ENCODE data around the gene VSTM2L. TPM values are rescaled to one million over a fixed set of nuclear protein-coding genes. Genes with fewer than 3 reads are reported as not detected.

The VSTM2L gene
- total and polyA plus RNA-seq, 2 of the 4 experiments (the other 2 are of a cell fraction): 0.18 to 0.19 TPM

DNA sequence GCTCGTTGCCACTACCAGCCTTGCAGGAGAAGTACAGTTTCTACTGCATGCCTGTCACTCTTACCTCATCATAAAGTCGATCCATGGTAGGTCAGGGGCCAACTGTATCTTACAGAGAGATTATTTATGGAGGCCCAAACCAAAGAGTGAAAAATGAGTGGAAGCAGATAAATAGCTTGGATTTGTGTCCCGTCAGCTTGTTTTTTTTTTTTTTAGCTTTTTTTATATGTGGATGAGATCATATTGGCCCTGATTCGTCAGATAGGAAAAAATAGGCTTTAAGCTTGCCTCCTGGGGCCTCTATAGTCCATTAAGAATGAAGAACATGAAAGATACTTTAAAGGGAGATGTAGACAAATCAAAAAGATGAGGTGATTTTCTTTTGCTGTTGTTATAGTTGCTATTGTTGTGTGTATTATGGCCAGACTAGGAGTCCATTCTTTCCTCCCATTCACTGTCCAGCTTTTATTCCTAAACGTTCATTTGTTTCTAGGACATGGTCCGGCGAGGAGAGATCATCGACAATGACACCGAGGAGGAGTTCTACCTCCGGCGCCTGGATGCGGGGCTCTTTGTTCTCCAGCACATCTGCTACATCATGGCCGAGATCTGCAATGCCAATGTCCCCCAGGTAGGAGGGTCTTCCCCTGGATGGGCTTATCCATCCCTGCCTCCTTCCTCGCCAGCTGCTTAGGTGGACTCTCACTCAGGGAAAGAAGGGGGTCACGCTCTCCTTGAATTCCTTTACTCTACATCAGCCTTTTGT, 43.3 kb upstream of the VSTM2L start:
- Histone ChIP-seq H3K14ac (replicated peaks; ENCODE audit: low read depth, low read length) (no peak overlapping the region), H4K5ac (ENCODE audit: low read depth, low read length) (no peak overlapping the region), H3K56ac (ENCODE audit: extremely low read depth, insufficient read depth, low read length) (no peak overlapping the region), H4K20me1 (ENCODE audit: insufficient read depth, low read length) (peaks cover 3% of the 10 kb centered on the region; the same call in 1 of the 2 replicates), H4K91ac (ENCODE audit: insufficient read depth, low read depth, low read length) (no peak overlapping the region), H3K9ac (ENCODE audit: low read depth, low read length) (no peak overlapping the region), H3K79me1 (ENCODE audit: low read depth in 1 of 2, low read length in 2 of 2) (no peaks in the 10 kb centered on the region), H2AK5ac (ENCODE audit: low read depth, low read length) (no peak overlapping the region), H3K23ac (ENCODE audit: low read depth, low read length) (no peak overlapping the region), H2BK15ac (ENCODE audit: low read depth, low read length) (no peak overlapping the region), H3K36me3 (ENCODE audit: control insufficient read depth, insufficient read depth, low read length) (peaks cover 20% of the 10 kb centered on the region), H3K27ac (ENCODE audit: insufficient read depth, low read length) (no peak overlapping the region), H3K4ac (ENCODE audit: low read depth, low read length) (no peak overlapping the region), H3K4me3 (ENCODE audit: insufficient read depth, low read depth, low read length) (no peak overlapping the region), H3K9me1 (ENCODE audit: insufficient read depth, low read length) (peaks cover 13% of the 10 kb centered on the region; the same call in 1 of the 2 replicates), H2BK120ac (ENCODE audit: low read depth, low read length) (no peak overlapping the region), H3K4me2 (ENCODE audit: low read depth, low read length) (no peak overlapping the region), H2AK9ac (replicated peaks; ENCODE audit: low read depth, low read length, poor library complexity) (no peak overlapping the region), H3K18ac (ENCODE audit: low read depth, low read length) (no peak overlapping the region), H2AFZ (replicated peaks; ENCODE audit: low read length, poor library complexity) (no peak overlapping the region), H4K8ac (ENCODE audit: low read depth in 2 of 2, low read length in 2 of 2) (no peak overlapping the region), H3K27me3 (ENCODE audit: control insufficient read depth, insufficient read depth, low read length) (no peaks in the 10 kb centered on the region), H3K4me1 (ENCODE audit: control insufficient read depth, insufficient read depth, low read length) (peaks cover 3% of the 10 kb centered on the region; the same call in 1 of the 2 replicates), H2BK5ac (ENCODE audit: low read depth, low read length, poor library complexity, severe bottlenecking) (no peak overlapping the region), H2BK20ac (ENCODE audit: low read depth, low read length) (no peak overlapping the region), H3K9me3 (ENCODE audit: control insufficient read depth, insufficient read depth, low read length) (no peaks in the 10 kb centered on the region)
- POLR2A ChIA-PET (ENCODE audit: unreplicated experiment): no interaction called here
- no peak for TF ChIP-seq MAFK (IDR thresholded peaks at IDR 0.05; ENCODE audit: low read depth, low read length)
- CTCF ChIA-PET: no interaction called here
- intact Hi-C loops (cut with micrococcal nuclease) (no loop called here), dilution Hi-C loops (cut with HindIII; ENCODE audit: low sequenced_read_pairs, unreplicated experiment) (no loop called here), in situ Hi-C loops (cut with MboI; ENCODE audit: low sequenced_read_pairs) (no loop called here)
- BruUV-seq (replicated peaks): no TSS peak
- WGBS, 2 experiments (ENCODE audit: extremely low coverage in 2 of 2, insufficient read length in 1 of 2): 91% methylated on average over 5 of the region's 15 CpGs; no CpG with 5 or more reads in 1 of the 2 experiments
- DNase-seq: no peak
- ATAC-seq (ENCODE audit: low read depth): no peak
